ENCODE data around the gene PRDM16.

PRDM16 gene

DNA sequence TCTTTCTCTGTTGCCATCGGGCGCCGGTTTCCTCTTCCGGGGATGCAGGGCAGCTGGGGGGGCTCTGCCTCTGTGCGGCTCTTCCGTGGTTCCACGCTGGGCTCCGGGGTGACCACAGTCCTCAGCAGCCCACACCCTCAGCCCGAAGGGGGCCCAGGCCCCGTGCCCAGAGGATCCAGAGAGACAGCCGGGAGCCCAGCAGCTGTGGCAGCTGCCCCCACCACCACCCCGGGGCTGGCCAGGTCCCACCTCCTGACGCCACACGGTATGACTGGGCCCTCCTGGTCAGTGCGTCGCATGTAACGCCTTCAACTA, 172.2 kb downstream of the PRDM16 start:
- no peaks in the 10 kb centered on the region for H4K20me1 ChIP-seq (ENCODE audit: insufficient read depth, low read length)
- no peak overlapping the region for H3K4me3 ChIP-seq (ENCODE audit: low read depth in 1 of 2, low read length in 2 of 2)
- no peak overlapping the region for H3K27ac ChIP-seq (ENCODE audit: low read length)
- ATAC-seq (ENCODE audit: insufficient read depth, low read depth) (no peak), DNase-seq (no peak)
- no peak overlapping the region for H3K4me2 ChIP-seq (ENCODE audit: insufficient read depth, low read length)
- no peaks in the 10 kb centered on the region for H3K36me3 ChIP-seq (ENCODE audit: insufficient read depth, low read length)
- H3K4me1 ChIP-seq (ENCODE audit: insufficient read depth, low read length) = no peaks in the 10 kb centered on the region
- no peak overlapping the region for H3K9ac ChIP-seq (ENCODE audit: low read depth, low read length)
- no peaks in the 10 kb centered on the region for H3K27me3 ChIP-seq (ENCODE audit: insufficient read depth, low read length, poor library complexity)
- no peaks in the 10 kb centered on the region for H3K9me3 ChIP-seq (ENCODE audit: insufficient read depth, low read length, severe bottlenecking)
- no peaks in the 10 kb centered on the region for H3K79me2 ChIP-seq (ENCODE audit: insufficient read depth, low read length)
- H2AFZ ChIP-seq (ENCODE audit: low read depth, low read length) = no peak overlapping the region
- TF ChIP-seq, protein P1, sequence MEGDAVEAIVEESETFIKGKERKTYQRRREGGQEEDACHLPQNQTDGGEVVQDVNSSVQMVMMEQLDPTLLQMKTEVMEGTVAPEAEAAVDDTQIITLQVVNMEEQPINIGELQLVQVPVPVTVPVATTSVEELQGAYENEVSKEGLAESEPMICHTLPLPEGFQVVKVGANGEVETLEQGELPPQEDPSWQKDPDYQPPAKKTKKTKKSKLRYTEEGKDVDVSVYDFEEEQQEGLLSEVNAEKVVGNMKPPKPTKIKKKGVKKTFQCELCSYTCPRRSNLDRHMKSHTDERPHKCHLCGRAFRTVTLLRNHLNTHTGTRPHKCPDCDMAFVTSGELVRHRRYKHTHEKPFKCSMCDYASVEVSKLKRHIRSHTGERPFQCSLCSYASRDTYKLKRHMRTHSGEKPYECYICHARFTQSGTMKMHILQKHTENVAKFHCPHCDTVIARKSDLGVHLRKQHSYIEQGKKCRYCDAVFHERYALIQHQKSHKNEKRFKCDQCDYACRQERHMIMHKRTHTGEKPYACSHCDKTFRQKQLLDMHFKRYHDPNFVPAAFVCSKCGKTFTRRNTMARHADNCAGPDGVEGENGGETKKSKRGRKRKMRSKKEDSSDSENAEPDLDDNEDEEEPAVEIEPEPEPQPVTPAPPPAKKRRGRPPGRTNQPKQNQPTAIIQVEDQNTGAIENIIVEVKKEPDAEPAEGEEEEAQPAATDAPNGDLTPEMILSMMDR (IDR thresholded peaks at IDR 0.05; ENCODE audit: borderline replicate concordance, extremely low read depth, low read length, poor library complexity, severe bottlenecking) = no peak
- TF ChIP-seq EZH2 (IDR thresholded peaks at IDR 0.05; ENCODE audit: borderline replicate concordance, low read depth, low read length, severe bottlenecking) = no peak

DNA sequence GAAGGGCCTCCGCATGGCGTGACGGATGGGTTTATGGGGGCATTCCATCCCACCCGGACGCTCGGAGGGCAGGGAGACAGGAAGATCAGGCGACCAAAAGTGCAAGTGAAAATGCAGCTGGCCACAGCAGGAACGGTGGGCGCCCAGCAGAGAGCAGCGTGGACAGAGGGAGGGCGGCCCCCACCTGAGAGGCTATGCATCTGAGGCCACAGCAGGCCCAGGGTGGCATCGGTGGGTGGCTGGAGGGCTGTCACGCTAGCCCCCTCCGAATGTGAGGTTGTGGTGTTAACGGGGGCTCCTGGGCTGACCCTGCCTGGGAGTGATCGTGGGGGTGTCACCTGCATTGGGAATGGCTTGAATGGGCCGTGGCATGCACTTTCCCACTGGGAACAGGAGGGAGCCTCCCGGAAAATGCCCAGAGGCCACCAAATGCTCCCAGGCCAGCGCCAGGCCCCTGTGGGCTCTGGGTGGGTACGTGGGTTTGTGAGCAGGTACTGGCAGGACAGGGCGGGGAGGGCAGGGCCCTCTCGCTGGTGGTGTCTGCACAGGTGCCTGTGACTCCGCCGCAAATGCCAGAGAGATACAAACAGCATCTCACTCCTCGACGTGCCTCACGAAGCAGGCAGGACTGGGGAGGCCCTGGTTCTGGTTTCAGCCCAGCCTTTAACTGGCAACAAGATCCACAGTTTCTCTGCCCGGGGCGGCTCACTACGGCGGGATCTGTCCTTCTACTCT, 172.8 kb downstream of the PRDM16 start:
- ATAC-seq (ENCODE audit: insufficient read depth, low read depth) = no peak
- no peaks in the 10 kb centered on the region for H4K20me1 ChIP-seq (ENCODE audit: insufficient read depth, low read length)
- TF ChIP-seq, protein P1 (IDR thresholded peaks at IDR 0.05; ENCODE audit: borderline replicate concordance, extremely low read depth, low read length, poor library complexity, severe bottlenecking) = no peak

DNA sequence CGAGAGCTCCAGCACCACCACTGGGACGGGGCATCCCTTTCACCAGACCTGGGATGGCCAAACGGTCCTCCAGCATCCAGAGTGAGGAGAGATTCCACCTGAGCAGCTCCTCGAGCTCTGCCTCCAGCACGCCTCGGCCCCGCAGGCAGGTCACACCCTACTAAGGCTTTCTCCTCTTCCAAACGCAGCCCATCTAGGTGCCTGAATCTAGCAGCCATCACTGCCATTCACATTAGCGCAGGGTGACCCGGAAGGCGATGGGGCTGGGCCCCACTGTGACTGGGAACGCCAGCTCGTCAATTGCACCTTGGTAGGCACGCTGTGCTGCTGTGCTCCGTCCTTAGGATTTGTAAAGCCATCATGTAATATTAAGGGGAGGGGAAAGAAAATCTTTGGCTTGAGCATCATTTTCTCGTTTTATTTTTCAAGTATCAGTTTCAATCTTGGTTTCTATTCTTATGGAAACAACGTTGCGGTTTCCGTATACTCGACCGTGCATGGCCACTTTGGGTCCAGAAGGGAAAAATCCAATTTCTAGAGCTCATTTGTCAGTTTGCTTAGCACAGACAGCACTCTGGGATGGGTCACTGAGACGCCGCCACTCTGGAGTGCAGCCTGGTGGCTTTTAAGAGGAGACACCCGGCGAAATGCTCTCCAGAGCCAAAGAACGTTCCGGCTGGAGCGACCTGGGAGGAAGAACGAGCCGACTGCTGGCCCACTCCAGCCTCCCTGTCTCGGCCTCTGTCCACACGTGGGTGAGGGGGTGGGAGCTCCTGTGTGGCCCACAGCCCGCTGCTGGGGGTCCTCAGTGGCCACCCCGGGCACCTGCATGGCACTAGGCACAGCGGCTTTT, 173.6 kb downstream of the PRDM16 start:
- no peaks in the 10 kb centered on the region for H3K27me3 ChIP-seq (ENCODE audit: insufficient read depth, low read length, poor library complexity)
- H3K4me2 ChIP-seq (ENCODE audit: insufficient read depth, low read length) = no peak overlapping the region
- no peaks in the 10 kb centered on the region for H3K9me3 ChIP-seq (ENCODE audit: insufficient read depth, low read length, severe bottlenecking)
- no peak overlapping the region for H3K4me3 ChIP-seq (ENCODE audit: low read depth in 1 of 2, low read length in 2 of 2)
- DNase-seq (no peak), ATAC-seq (ENCODE audit: insufficient read depth, low read depth) (no peak)
- H3K79me2 ChIP-seq (ENCODE audit: insufficient read depth, low read length) = no peaks in the 10 kb centered on the region
- no peak overlapping the region for H2AFZ ChIP-seq (ENCODE audit: low read depth, low read length)
- no peaks in the 10 kb centered on the region for H3K36me3 ChIP-seq (ENCODE audit: insufficient read depth, low read length)
- no peaks in the 10 kb centered on the region for H3K4me1 ChIP-seq (ENCODE audit: insufficient read depth, low read length)
- no peaks in the 10 kb centered on the region for H4K20me1 ChIP-seq (ENCODE audit: insufficient read depth, low read length)
- no peak overlapping the region for H3K27ac ChIP-seq (ENCODE audit: low read length)
- no peak for TF ChIP-seq EZH2 (IDR thresholded peaks at IDR 0.05; ENCODE audit: borderline replicate concordance, low read depth, low read length, severe bottlenecking)
- TF ChIP-seq, protein P1 (IDR thresholded peaks at IDR 0.05; ENCODE audit: borderline replicate concordance, extremely low read depth, low read length, poor library complexity, severe bottlenecking) = no peak
- no peak overlapping the region for H3K9ac ChIP-seq (ENCODE audit: low read depth, low read length)

More for the DNA sequence above, 172.8 kb downstream of the PRDM16 start:
- no peaks in the 10 kb centered on the region for H3K4me1 ChIP-seq (ENCODE audit: insufficient read depth, low read length)
- H3K4me3 ChIP-seq (ENCODE audit: low read depth in 1 of 2, low read length in 2 of 2) = no peak overlapping the region
- DNase-seq = no peak
- no peak overlapping the region for H3K27ac ChIP-seq (ENCODE audit: low read length)
- no peak overlapping the region for H3K9ac ChIP-seq (ENCODE audit: low read depth, low read length)
- H3K36me3 ChIP-seq (ENCODE audit: insufficient read depth, low read length) = no peaks in the 10 kb centered on the region
- H3K79me2 ChIP-seq (ENCODE audit: insufficient read depth, low read length) = no peaks in the 10 kb centered on the region
- no peaks in the 10 kb centered on the region for H3K9me3 ChIP-seq (ENCODE audit: insufficient read depth, low read length, severe bottlenecking)
- H3K4me2 ChIP-seq (ENCODE audit: insufficient read depth, low read length) = no peak overlapping the region
- H2AFZ ChIP-seq (ENCODE audit: low read depth, low read length) = no peak overlapping the region
- H3K27me3 ChIP-seq (ENCODE audit: insufficient read depth, low read length, poor library complexity) = no peaks in the 10 kb centered on the region
